Gastrocnemius medialis (tissue), 4 donors: ENCODE data around the gene ARHGEF4.

ENCODE experiments used
- CTCF ChIP-seq, 5 experiments: fragments of 450-650 bp in 3 of 5; fragments of 200-600 bp in 2 of 5; sonication (generic) in 2 of 5; IDR thresholded peaks in 4 of 5; conservative IDR thresholded peaks in 1 of 5; 1 replicate in 4 of 5; 2 replicates in 1 of 5; pipeline ENCODE4 v1.5.1; 2016 to 2019; ENCODE audit warnings: antibody characterized with exemption in 5 of 5, mild to moderate bottlenecking in 3 of 5, moderate library complexity in 3 of 5
- POLR2A ChIP-seq, 2 donors: fragments of 450-650 bp; IDR thresholded peaks; one replicate each; pipeline ENCODE4 v1.6.1; 2017; ENCODE audit warnings: antibody characterized with exemption in 2 of 2, mild to moderate bottlenecking in 2 of 2, moderate library complexity in 2 of 2

DNA sequence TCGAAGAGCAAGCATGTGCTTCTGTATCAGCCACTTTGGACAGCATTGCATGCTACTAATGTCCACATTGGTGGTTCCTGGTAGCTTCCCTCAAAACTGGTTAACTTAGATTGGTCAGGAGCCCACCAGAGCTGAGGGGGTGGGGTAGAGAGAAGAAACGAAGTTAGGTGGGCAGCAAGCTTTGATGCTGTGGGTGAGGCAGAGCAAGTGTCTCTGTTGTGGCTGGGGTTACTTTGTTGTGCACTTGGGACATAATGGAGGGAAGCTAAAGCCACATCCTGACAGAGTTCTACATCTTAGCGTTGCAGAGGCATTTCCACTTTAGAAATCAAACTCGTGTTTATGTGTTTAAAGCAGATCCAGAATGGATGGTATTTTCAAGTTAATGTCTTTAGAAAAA, 173.9 kb downstream of the ARHGEF4 start:
- TF ChIP-seq CTCF (IDR thresholded peaks at IDR 0.05 in 4 of 5, conservative IDR thresholded peaks at IDR 0.05 in 1 of 5) = no peak
- no peak for TF ChIP-seq POLR2A (IDR thresholded peaks at IDR 0.05)
